Measurements from ENCODE around the gene GRID2. TPM values are rescaled to one million over a fixed set of nuclear protein-coding genes. Genes with fewer than 3 reads are reported as not detected.

Gene GRID2
- total RNA-seq, 4 donors from 2014 or later: 0.33 TPM; not detected in 3

GRCh38 chr4:93764639-93765246 lies 1461.0 kb downstream of the GRID2 start:
- intact Hi-C loops (cut with DNase I): no loop called here
- Histone ChIP-seq H3K27me3 (no peaks in the 10 kb centered on the region), H3K36me3 (no peaks in the 10 kb centered on the region), H3K9me3 (no peaks in the 10 kb centered on the region), H3K4me3 (replicated peaks in 1 of 3) (no peak overlapping the region), H3K4me1 (no peaks in the 10 kb centered on the region), H3K27ac (no peak overlapping the region)
- peak; percentile 29 to 84 (median 72) for TF ChIP-seq CTCF (IDR thresholded peaks at IDR 0.05)
- TF ChIP-seq POLR2A (IDR thresholded peaks at IDR 0.05): no peak
- peak in 1 of 2 donors; percentile 7 for DNase-seq
- 4% methylated on average over 5 of the region's 5 CpGs for WGBS, 2 donors

- no peak for DNase-seq
- intact Hi-C loops (cut with DNase I): no loop called here
- 59 to 79% methylated on average over 5 of the region's 5 CpGs for WGBS, 2 donors
- no peak overlapping the region for H3K4me3 ChIP-seq (replicated peaks in 1 of 3)
- H3K9me3 ChIP-seq: no peaks in the 10 kb centered on the region
- TF ChIP-seq POLR2A (IDR thresholded peaks at IDR 0.05) (no peak), CTCF (IDR thresholded peaks at IDR 0.05) (no peak)
- no peaks in the 10 kb centered on the region for H3K27me3 ChIP-seq
- H3K4me1 ChIP-seq: peaks cover 0 to 6% of the 10 kb centered on the region in 2 donors
- H3K27ac ChIP-seq: no peak overlapping the region
- H3K36me3 ChIP-seq: no peaks in the 10 kb centered on the region
These were observed 1464.2 kb downstream of the GRID2 start for GRCh38 chr4:93767917-93768316.

DNA sequence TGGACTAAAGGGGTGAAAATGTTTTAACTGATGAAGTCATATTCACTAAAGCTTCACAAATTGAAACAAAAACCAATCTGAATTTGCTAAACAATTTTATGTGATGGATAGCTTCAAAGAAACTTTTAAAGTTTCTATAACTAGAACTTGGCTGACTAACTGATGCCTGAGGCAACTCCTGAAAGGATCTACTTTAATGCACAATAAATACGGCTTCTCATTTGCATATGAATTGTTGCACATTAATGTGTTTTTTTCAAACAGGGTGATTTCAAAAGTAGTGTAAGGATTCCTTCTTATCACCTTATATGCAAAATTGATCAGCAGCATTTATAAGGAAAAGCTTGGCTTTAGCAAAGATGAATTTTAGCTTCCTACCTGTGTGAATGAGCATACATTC lies 1466.4 kb downstream of the GRID2 start:
- Histone ChIP-seq H3K27ac (no peak overlapping the region), H3K9me3 (no peaks in the 10 kb centered on the region), H3K27me3 (no peaks in the 10 kb centered on the region), H3K36me3 (no peaks in the 10 kb centered on the region), H3K4me1 (peaks cover 0 to 6% of the 10 kb centered on the region in 2 donors), H3K4me3 (replicated peaks in 1 of 3) (no peak overlapping the region)
- no peak for DNase-seq
- WGBS, 2 donors: 94 to 96% methylated on average over 1 of the region's 1 CpG
- no peak for TF ChIP-seq CTCF (IDR thresholded peaks at IDR 0.05)
- no peak for TF ChIP-seq POLR2A (IDR thresholded peaks at IDR 0.05)
- intact Hi-C loops (cut with DNase I): no loop called here

- Histone ChIP-seq H3K27me3 (no peaks in the 10 kb centered on the region), H3K4me3 (replicated peaks in 1 of 3) (no peak overlapping the region), H3K9me3 (no peaks in the 10 kb centered on the region), H3K27ac (no peak overlapping the region), H3K4me1 (peaks cover 0 to 6% of the 10 kb centered on the region in 2 donors), H3K36me3 (no peaks in the 10 kb centered on the region)
- no peak for TF ChIP-seq CTCF (IDR thresholded peaks at IDR 0.05)
- TF ChIP-seq POLR2A (IDR thresholded peaks at IDR 0.05): no peak
- intact Hi-C loops (cut with DNase I): no loop called here
- peak; percentile 9 to 26 for DNase-seq
- 26 to 34% methylated on average over 8 of the region's 8 CpGs for WGBS, 2 donors
These were observed 1468.1 kb downstream of the GRID2 start for GRCh38 chr4:93771640-93772411.

DNA sequence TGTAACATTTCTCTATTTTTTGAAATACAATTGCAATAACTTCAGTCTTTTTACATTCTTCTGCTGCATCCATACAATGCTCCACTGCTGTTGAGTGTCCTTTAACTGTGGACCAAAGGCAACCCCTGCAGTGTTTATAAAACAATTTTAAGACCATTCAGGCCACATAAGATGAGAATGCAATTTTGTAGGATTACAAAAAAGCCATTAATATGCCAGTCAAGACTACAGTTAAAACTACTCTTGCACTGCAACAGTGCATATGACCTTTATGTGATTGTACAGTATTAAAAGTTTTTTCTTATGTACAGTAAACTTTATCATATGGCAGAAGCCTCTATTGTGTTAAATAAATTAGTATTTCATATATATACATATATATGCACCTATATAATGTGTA lies 1469.1 kb downstream of the GRID2 start:
- Histone ChIP-seq H3K4me3 (replicated peaks in 1 of 3) (no peak overlapping the region), H3K27me3 (no peaks in the 10 kb centered on the region), H3K36me3 (no peaks in the 10 kb centered on the region), H3K27ac (no peak overlapping the region), H3K9me3 (no peaks in the 10 kb centered on the region), H3K4me1 (peaks cover 0 to 6% of the 10 kb centered on the region in 2 donors)
- no peak for DNase-seq
- intact Hi-C loops (cut with DNase I): no loop called here
- TF ChIP-seq CTCF (IDR thresholded peaks at IDR 0.05): no peak
- no peak for TF ChIP-seq POLR2A (IDR thresholded peaks at IDR 0.05)

All from thyroid gland (tissue), 4 donors.